Caco-2 (cell line): ENCODE results near the gene SIAH3. TPM values are rescaled to one million over a fixed set of nuclear protein-coding genes. Genes with fewer than 3 reads are reported as not detected.
"Not testable (repeated sequence)": the region's sequence is repeated elsewhere in the genome, so short reads cannot be mapped to it uniquely, and the experiment has no call there.

Experiments used
- BruUV-seq: library from RNA; stranded (reverse); fragments of 400-500 nt; replicated peaks from 2 replicates; lab custom pipeline; 2021; lab: Mats Ljungman, UMichigan
- CTCF ChIA-PET: fragments of 300-600 bp; sonication (Branson Sonifier 250); formaldehyde crosslinking; loops from one replicate; lab custom pipeline; 2022; ENCODE audit warnings: antibody characterized with exemption; lab: Charles Lee
- POLR2A ChIA-PET: fragments of 300-600 bp; sonication (Branson Sonifier 250); formaldehyde crosslinking; loops from one replicate; lab custom pipeline; 2022; ENCODE audit warnings: antibody characterized with exemption; lab: Charles Lee
- DNase-seq, 2 experiments: peaks; one replicate each; pipeline versions ENCODE4 v3.0.0 to v3.0.0-alpha.2; 2020 to 2022
- H3K27me3 ChIP-seq: replicated peaks from 2 replicates; pipeline ENCODE4 v1.6.0; 2011; ENCODE audit warnings: low read length; ENCODE audit not compliant: control insufficient read depth, insufficient read depth
- H3K36me3 ChIP-seq: 2 replicates; pipeline ENCODE4 v1.5.1; 2011; ENCODE audit warnings: low read length; ENCODE audit not compliant: control insufficient read depth, insufficient read depth
- H3K4me1 ChIP-seq: fragments of 250-450 bp; sonication (Bioruptor Pico); 2 replicates; pipeline ENCODE4 v1.5.1; 2020; ENCODE audit warnings: mild to moderate bottlenecking
- H3K4me3 ChIP-seq: 2 replicates; pipeline ENCODE4 v1.5.1; 2011; ENCODE audit warnings: low read depth, mild to moderate bottlenecking, control low read depth, low read length
- H3K9me3 ChIP-seq: fragments of 250-450 bp; sonication (Bioruptor Pico); 2 replicates; pipeline ENCODE4 v1.5.1; 2020; ENCODE audit warnings: mild to moderate bottlenecking, moderate library complexity
- H3K27ac Mint-ChIP-seq: one replicate; pipeline ENCODE4 v1.8.0; 2022; ENCODE audit warnings: mixed read lengths; ENCODE audit not compliant: unreplicated experiment
- H3K27me3 Mint-ChIP-seq: one replicate; pipeline ENCODE4 v1.8.0; 2022; ENCODE audit warnings: mixed read lengths; ENCODE audit not compliant: insufficient read depth, unreplicated experiment
- H3K36me3 Mint-ChIP-seq: one replicate; pipeline ENCODE4 v1.8.0; 2022; ENCODE audit warnings: mild to moderate bottlenecking, mixed read lengths; ENCODE audit not compliant: insufficient read depth, unreplicated experiment
- H3K4me1 Mint-ChIP-seq: one replicate; pipeline ENCODE4 v1.8.0; 2022; ENCODE audit warnings: low read depth, mixed read lengths; ENCODE audit not compliant: unreplicated experiment
- H3K4me3 Mint-ChIP-seq: one replicate; pipeline ENCODE4 v1.8.0; 2022; ENCODE audit warnings: mild to moderate bottlenecking, moderate library complexity, mixed read lengths; ENCODE audit not compliant: unreplicated experiment
- H3K9me3 Mint-ChIP-seq: one replicate; pipeline ENCODE4 v1.8.0; 2022; ENCODE audit warnings: mixed read lengths; ENCODE audit not compliant: unreplicated experiment
- CTCF ChIP-seq, 2 experiments: fragments of 200-600 bp in 1 of 2; IDR thresholded peaks; 1 replicate in 1 of 2; 2 replicates in 1 of 2; pipeline versions ENCODE4 v1.5.1 to v1.8.0; 2011 to 2022; ENCODE audit warnings: antibody characterized with exemption in 1 of 2, control low read depth in 1 of 2, inconsistent platforms in 1 of 2, low read depth in 1 of 2, low read length in 1 of 2, mild to moderate bottlenecking in 1 of 2, moderate library complexity in 1 of 2; ENCODE audit not compliant: insufficient read depth in 1 of 2, severe bottlenecking in 1 of 2, unreplicated experiment in 1 of 2
- intact Hi-C: fragments of 100-400 bp; cut with micrococcal nuclease; formaldehyde crosslinking; loops from one replicate; pipeline ENCODE4 v1.10.0; 2022; ENCODE audit not compliant: unreplicated experiment
- total RNA-seq: library from RNA; stranded (reverse); gene quantifications from 2 replicates; pipeline ENCODE4 v1.2.3, GENCODE V29; 2022

SIAH3 gene
- total RNA-seq, 1 experiment from 2014 or later, result not detected

- Mint-ChIP-seq H3K4me3 (no peak overlapping the region), H3K27me3 (peaks cover 4% of the 10 kb centered on the region), H3K36me3 (no peaks in the 10 kb centered on the region), H3K4me1 (no peaks in the 10 kb centered on the region), H3K9me3 (peaks cover 5% of the 10 kb centered on the region), H3K27ac (no peak overlapping the region)
- intact Hi-C loops, result no loop called here
- Histone ChIP-seq H3K4me1 (no peaks in the 10 kb centered on the region), H3K27me3 (no peaks in the 10 kb centered on the region), H3K9me3 (no peaks in the 10 kb centered on the region), H3K36me3 (no peaks in the 10 kb centered on the region), H3K4me3 (no peak overlapping the region)
- no peak for TF ChIP-seq CTCF (IDR thresholded peaks at IDR 0.05; ENCODE audit: insufficient read depth in 1 of 2, low read depth in 1 of 2, low read length in 1 of 2, severe bottlenecking in 1 of 2, unreplicated experiment in 1 of 2)
- BruUV-seq, result no TSS peak
- POLR2A ChIA-PET, result interaction anchor here (0.5 kb wide), 1 partner anchor 421 kb away, joined by 3 read pairs; no protein-coding TSS in a partner anchor
- CTCF ChIA-PET, result no interaction called here
- DNase-seq, result no peak
These were observed 88.1 kb downstream of the SIAH3 start for GRCh38 chr13:45763419-45763818.

GRCh38 chr13:45757589-45757988 lies 94.0 kb downstream of the SIAH3 start:
- peaks cover 19% of the 10 kb centered on the region for H3K9me3 Mint-ChIP-seq
- intact Hi-C loops, CTCF ChIA-PET, DNase-seq, POLR2A ChIA-PET, H3K27me3 Mint-ChIP-seq, H3K9me3 ChIP-seq, H3K4me3 Mint-ChIP-seq, H3K36me3 ChIP-seq, H3K4me1 Mint-ChIP-seq, H3K27me3 ChIP-seq, H3K36me3 Mint-ChIP-seq, BruUV-seq, H3K4me3 ChIP-seq, H3K27ac Mint-ChIP-seq, H3K4me1 ChIP-seq: not testable (repeated sequence)

- H3K9me3 Mint-ChIP-seq, result peaks cover 26% of the 10 kb centered on the region
- intact Hi-C loops, DNase-seq, H3K27me3 ChIP-seq, H3K4me1 ChIP-seq, H3K27me3 Mint-ChIP-seq, CTCF ChIA-PET, POLR2A ChIA-PET, H3K4me3 ChIP-seq, H3K4me3 Mint-ChIP-seq, BruUV-seq, H3K27ac Mint-ChIP-seq, H3K9me3 ChIP-seq, H3K36me3 Mint-ChIP-seq, H3K36me3 ChIP-seq, H3K4me1 Mint-ChIP-seq: not testable (repeated sequence)
These were observed 95.1 kb downstream of the SIAH3 start for GRCh38 chr13:45756498-45756897.

GRCh38 chr13:45752510-45752909 lies 99.0 kb downstream of the SIAH3 start:
- H3K27ac Mint-ChIP-seq, result no peak overlapping the region
- Histone ChIP-seq H3K4me1 (no peaks in the 10 kb centered on the region), H3K4me3 (no peak overlapping the region), H3K36me3 (no peaks in the 10 kb centered on the region), H3K9me3 (no peaks in the 10 kb centered on the region), H3K27me3 (no peaks in the 10 kb centered on the region)
- H3K27me3 Mint-ChIP-seq, result no peaks in the 10 kb centered on the region
- DNase-seq, result no peak
- TF ChIP-seq CTCF (IDR thresholded peaks at IDR 0.05; ENCODE audit: insufficient read depth in 1 of 2, low read depth in 1 of 2, low read length in 1 of 2, severe bottlenecking in 1 of 2, unreplicated experiment in 1 of 2), result no peak
- intact Hi-C loops, result no loop called here
- no peak overlapping the region for H3K4me3 Mint-ChIP-seq
- CTCF ChIA-PET, result no interaction called here
- H3K4me1 Mint-ChIP-seq, result peaks cover 11% of the 10 kb centered on the region
- peaks cover 12% of the 10 kb centered on the region for H3K9me3 Mint-ChIP-seq
- no peaks in the 10 kb centered on the region for H3K36me3 Mint-ChIP-seq
- BruUV-seq, result no TSS peak
- POLR2A ChIA-PET, result no interaction called here
